Cardiac muscle cell (in vitro differentiated cells and primary cell): ENCODE measurements around the gene KCNT1. TPM values are rescaled to one million over a fixed set of nuclear protein-coding genes. Genes with fewer than 3 reads are reported as not detected.

Experiments used
- DNase-seq, 2 donors: peaks; one replicate each; pipeline versions ENCODE4 v3.0.0 to v3.0.0-alpha.2; 2010 to 2017; ENCODE audit warnings: low read depth in 1 of 2, low spot score in 1 of 2
- H3K27ac ChIP-seq: fragments of 200-600 bp; sonication (generic); 2 replicates; pipeline ENCODE4 v1.5.1; 2016
- H3K27me3 ChIP-seq: fragments of 200-600 bp; sonication (generic); 2 replicates; pipeline ENCODE4 v1.6.0; 2016; ENCODE audit warnings: control low read depth
- H3K36me3 ChIP-seq: fragments of 200-600 bp; sonication (generic); 2 replicates; pipeline ENCODE4 v1.5.1; 2016; ENCODE audit warnings: control low read depth
- H3K4me1 ChIP-seq: fragments of 200-600 bp; sonication (generic); 2 replicates; pipeline ENCODE4 v1.8.1; 2017; ENCODE audit warnings: low read depth, mild to moderate bottlenecking, mixed run types
- H3K4me3 ChIP-seq: fragments of 200-600 bp; sonication (generic); 2 replicates; pipeline ENCODE4 v1.5.1; 2016; ENCODE audit warnings: mild to moderate bottlenecking
- H3K9me3 ChIP-seq: fragments of 200-600 bp; sonication (generic); 2 replicates; pipeline ENCODE4 v1.5.1; 2017; ENCODE audit warnings: low read depth, mild to moderate bottlenecking, control low read depth
- polyA plus RNA-seq: library from polyadenylated mRNA; unstranded; fragments of >200 nt; fragmentation: Nextera tagmentation; extraction: Ambion mirVana; gene quantifications from 2 replicates; pipeline ENCODE4 v1.2.1, GENCODE V29; 2016
- total RNA-seq: library from RNA; depleted of rRNA; stranded (reverse); fragments of >200 nt; gene quantifications from 2 replicates; pipeline ENCODE4 v1.2.3, GENCODE V29; 2016
- TF ChIP-seq, protein P1 (sequence below): IDR thresholded peaks from 2 replicates; pipeline ENCODE4 v1.5.1; 2012; ENCODE audit warnings: low read depth, mild to moderate bottlenecking, low read length

The KCNT1 gene
- total and polyA plus RNA-seq, 2 experiments from 2014 or later: 0.12 to 0.20 TPM

DNA sequence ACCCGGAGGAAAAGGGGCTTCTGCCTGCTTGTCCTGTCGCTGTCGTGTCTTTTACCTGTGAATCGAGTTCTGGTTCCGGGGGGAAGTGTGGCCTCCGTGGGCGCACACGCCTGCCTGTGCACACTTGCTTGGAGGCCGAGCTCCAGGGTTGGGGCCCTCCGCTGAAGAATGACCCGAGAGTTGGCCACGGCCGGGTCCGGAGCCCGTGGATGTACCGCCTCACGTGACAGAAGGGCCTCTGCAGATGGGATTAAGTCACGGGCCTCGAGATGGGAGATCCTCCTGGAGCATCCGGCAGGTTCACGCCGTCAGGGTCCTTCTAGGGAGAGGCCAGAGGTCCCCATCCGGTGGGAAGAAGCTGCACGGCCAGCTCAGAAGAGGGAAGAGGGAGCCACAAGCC is 81.0 kb downstream of the KCNT1 start:
- Histone ChIP-seq H3K4me1 (no peaks in the 10 kb centered on the region), H3K4me3 (no peak overlapping the region), H3K27me3 (no peaks in the 10 kb centered on the region), H3K36me3 (no peaks in the 10 kb centered on the region), H3K27ac (no peak overlapping the region), H3K9me3 (no peaks in the 10 kb centered on the region)
- DNase-seq: no peak
- TF ChIP-seq, protein P1, sequence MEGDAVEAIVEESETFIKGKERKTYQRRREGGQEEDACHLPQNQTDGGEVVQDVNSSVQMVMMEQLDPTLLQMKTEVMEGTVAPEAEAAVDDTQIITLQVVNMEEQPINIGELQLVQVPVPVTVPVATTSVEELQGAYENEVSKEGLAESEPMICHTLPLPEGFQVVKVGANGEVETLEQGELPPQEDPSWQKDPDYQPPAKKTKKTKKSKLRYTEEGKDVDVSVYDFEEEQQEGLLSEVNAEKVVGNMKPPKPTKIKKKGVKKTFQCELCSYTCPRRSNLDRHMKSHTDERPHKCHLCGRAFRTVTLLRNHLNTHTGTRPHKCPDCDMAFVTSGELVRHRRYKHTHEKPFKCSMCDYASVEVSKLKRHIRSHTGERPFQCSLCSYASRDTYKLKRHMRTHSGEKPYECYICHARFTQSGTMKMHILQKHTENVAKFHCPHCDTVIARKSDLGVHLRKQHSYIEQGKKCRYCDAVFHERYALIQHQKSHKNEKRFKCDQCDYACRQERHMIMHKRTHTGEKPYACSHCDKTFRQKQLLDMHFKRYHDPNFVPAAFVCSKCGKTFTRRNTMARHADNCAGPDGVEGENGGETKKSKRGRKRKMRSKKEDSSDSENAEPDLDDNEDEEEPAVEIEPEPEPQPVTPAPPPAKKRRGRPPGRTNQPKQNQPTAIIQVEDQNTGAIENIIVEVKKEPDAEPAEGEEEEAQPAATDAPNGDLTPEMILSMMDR: no peak

DNA sequence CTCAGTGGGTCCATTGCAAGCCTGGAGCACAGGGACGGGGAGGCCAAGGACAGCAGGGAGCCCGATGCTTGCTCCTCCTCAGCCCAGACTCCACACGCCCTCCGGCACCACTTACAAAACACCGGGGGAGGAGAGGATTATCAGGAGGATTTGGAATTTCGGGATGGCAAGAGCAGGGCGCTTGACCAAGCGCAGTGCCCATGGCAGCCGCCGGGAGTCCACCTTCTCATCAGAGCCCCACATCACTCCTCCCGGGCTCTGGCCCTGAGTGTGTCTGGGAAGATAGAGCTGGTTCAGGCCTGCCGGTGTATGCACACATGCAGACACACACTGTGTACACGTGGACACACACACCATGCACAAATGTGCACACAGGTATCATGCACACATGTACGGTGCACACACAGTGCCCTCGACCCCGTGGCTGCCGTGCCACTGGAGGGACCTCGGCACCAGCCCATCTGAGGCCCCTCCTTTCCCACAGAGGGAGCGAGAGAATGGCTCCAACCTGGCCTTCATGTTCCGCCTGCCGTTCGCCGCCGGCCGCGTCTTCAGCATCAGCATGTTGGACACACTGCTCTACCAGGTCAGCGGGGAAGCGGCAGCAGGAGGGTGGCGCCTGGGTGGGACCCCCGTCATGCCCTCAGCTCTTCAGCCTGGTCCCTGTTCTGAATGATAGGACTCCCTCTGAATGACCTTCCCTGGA is 81.7 kb downstream of the KCNT1 start:
- Histone ChIP-seq H3K9me3 (no peaks in the 10 kb centered on the region), H3K4me1 (no peaks in the 10 kb centered on the region), H3K36me3 (no peaks in the 10 kb centered on the region), H3K4me3 (no peak overlapping the region), H3K27me3 (no peaks in the 10 kb centered on the region), H3K27ac (no peak overlapping the region)
- TF ChIP-seq, protein P1: no peak
- no peak for DNase-seq

DNA sequence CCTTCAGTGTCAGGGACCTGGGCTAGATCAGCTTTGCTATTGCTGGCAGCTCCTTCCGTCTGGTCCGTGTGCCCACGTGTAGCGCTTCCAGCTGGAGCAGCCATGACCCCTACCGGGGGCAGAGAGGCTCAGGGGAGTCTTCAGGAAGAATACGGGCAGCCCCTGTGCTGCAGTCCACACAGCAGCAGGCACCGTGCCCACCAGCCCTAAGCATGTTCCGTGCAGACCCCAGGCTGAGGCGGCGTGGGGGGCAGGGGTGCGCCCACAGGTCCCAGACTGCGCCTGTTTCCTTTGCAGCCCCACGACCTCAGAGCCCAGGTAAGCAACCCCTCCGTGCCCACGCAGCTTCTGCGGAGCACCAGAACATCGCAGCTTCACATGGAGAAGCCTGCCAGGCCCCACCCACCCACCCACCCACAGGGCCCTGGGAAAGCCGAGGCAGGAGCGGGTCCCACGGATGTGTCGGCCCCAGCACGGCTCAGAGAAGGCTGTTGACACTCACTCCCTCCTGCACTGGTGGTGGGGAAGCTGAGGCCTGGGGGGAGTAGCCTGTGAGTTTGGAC is 83.1 kb downstream of the KCNT1 start:
- no peaks in the 10 kb centered on the region for H3K36me3 ChIP-seq
- H3K9me3 ChIP-seq: no peaks in the 10 kb centered on the region
- H3K4me1 ChIP-seq: no peaks in the 10 kb centered on the region
- H3K27ac ChIP-seq: no peak overlapping the region
- no peak overlapping the region for H3K4me3 ChIP-seq
- no peak for DNase-seq
- TF ChIP-seq, protein P1: no peak
- H3K27me3 ChIP-seq: no peaks in the 10 kb centered on the region

DNA sequence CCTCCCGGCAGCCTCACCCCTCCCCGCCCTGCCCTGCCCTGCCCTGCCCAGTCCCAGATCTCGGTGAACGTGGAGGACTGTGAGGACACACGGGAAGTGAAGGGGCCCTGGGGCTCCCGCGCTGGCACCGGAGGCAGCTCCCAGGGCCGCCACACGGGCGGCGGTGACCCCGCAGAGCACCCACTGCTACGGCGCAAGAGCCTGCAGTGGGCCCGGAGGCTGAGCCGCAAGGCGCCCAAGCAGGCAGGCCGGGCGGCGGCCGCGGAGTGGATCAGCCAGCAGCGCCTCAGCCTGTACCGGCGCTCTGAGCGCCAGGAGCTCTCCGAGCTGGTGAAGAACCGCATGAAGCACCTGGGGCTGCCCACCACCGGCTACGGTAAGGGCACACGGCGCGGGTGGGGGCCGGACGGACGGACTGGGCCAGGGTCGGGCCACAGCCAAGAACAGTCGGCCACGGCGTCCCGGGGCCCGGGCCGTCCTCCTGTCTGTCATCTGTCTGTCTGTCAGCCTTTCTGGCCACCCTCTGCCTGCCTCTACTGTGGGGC is 84.2 kb downstream of the KCNT1 start:
- Histone ChIP-seq H3K4me3 (no peak overlapping the region), H3K36me3 (no peaks in the 10 kb centered on the region), H3K27me3 (no peaks in the 10 kb centered on the region), H3K4me1 (no peaks in the 10 kb centered on the region), H3K27ac (no peak overlapping the region), H3K9me3 (no peaks in the 10 kb centered on the region)
- no peak for DNase-seq
- TF ChIP-seq, protein P1: no peak

DNA sequence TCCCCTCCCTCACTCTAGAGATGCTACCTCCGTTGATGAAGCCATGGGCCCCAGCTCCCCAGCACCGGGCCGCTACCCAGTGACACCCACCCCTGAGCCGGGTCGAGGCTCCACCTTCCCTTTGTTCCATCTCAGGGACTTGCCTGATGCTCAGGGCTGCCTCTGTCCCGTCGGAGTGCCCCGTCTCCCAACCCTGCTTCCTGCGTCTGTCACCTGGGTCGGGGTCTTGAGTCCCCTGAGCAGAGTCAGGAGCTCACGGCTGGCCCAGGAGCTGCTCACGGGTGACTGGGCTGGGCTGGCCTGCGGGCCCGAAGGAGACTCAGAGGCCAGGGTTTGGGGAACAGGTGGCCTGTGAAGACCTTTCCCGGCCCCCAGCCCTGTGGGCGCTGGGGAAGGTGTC is 85.3 kb downstream of the KCNT1 start:
- H3K27ac ChIP-seq: no peak overlapping the region
- H3K4me1 ChIP-seq: no peaks in the 10 kb centered on the region
- no peak overlapping the region for H3K4me3 ChIP-seq
- no peaks in the 10 kb centered on the region for H3K9me3 ChIP-seq
- no peak for DNase-seq
- H3K36me3 ChIP-seq: no peaks in the 10 kb centered on the region
- TF ChIP-seq, protein P1: no peak
- H3K27me3 ChIP-seq: no peaks in the 10 kb centered on the region
